NCI-H2227 treated with DMSO at 0.1 percent for 48 hours (cell line): ENCODE measurements around the gene ANKRD16.
A peak's percentile ranks its signal among the peaks of the same experiment; 100 is the strongest.
"Not testable (repeated sequence)": the region's sequence is repeated elsewhere in the genome, so short reads cannot be mapped to it uniquely, and the experiment has no call there.

Experiments
- DNase-seq: peaks from one replicate; lab custom pipeline; 2025; lab: John Stamatoyannopoulos, UW

ANKRD16 gene

DNA sequence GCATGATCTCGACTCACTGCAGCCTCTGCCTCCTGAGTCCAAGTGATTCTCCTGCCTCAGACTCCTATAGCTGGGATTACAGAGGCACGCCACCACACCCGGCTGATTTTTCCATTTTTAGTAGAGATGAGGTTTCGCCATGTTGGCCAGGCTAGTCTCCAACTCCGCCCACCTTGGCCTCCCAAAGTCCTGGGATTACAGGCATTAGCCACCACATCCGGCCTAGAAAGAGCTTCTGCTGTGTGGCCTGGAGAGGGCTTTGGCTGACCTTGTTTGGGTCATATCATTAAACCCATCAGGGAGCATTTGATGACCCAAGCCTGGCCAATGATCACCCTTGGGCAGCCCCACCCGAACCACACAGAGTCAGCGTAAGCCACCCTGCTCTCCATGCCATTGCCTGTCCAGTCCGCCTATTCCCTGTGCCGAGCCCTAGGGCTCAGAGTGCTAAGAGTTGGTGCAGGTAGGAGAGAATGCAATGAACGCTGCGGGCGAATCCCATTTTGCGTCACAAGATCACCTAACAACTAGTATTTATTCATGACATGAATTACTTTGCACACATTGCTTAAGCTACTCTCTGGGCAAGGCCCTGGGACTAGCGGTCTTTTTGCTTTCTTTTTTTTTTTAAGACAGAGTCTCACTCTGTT, 54.1 kb downstream of the ANKRD16 start:
- DNase-seq, result no peak

DNA sequence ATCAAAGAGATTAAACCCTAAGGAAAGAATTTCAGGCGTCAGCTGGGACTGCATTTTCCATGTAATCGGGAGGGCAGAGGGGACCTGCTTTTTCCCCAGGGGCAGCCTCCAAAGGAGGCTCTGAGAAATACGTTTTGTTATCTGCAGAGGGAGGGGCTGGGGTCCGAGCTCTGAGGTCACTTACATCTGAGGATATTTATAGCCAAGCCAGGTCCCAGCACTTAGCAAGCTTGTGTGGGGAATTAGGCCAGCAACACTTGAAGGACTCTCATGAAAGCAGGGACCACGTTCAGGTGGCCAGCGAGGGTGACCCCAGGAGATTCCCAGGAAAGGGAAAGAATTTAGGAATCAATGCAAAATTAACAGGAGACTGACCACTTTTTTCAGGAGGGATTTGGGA, 55.9 kb downstream of the ANKRD16 start:
- no peak for DNase-seq

- DNase-seq, result no peak
Observed at GRCh38 chr10:5832946-5833345, 56.7 kb downstream of the ANKRD16 start.

DNA sequence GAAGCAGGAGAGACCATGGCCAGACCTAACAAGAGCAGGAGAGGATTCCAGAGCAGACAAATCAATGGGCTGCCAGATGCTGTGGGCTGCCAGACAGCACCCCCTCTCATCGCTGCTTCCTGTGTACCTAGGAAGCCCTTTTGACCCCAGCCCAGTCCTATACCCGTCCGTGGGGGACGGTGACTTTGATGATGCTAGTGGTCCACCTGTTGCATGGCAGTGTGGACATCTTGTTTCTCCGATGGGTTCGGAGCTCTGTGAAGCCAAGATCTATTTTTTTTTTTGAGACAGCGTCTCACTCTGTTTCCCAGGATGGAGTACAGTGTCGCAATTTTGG, 58.3 kb downstream of the ANKRD16 start:
- no peak for DNase-seq

- no peak for DNase-seq
Observed at GRCh38 chr10:5830629-5831445, 58.9 kb downstream of the ANKRD16 start.

DNA sequence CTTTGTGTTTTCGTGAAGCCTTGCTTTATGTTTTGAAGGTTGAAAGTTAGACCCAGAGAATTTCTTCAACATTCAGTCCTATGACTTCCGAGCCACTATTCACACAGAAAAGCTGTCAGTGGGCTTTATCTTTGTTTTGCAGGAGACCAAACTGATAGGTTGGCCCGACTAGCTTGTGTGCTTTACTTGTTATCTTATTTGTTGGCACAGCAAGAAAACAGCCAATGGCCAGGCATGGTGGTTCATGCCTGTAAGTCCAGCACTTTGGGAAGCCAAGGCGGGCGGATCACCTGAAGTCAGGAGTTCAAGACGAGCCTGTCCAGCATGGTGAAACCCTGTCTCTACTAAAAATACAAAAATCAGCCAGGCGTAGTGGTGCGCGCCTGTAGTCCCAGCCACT, 60.4 kb downstream of the ANKRD16 start:
- DNase-seq, result no peak

GRCh38 chr10:5828725-5829124, 61.0 kb downstream of the ANKRD16 start:
- no peak for DNase-seq

DNA sequence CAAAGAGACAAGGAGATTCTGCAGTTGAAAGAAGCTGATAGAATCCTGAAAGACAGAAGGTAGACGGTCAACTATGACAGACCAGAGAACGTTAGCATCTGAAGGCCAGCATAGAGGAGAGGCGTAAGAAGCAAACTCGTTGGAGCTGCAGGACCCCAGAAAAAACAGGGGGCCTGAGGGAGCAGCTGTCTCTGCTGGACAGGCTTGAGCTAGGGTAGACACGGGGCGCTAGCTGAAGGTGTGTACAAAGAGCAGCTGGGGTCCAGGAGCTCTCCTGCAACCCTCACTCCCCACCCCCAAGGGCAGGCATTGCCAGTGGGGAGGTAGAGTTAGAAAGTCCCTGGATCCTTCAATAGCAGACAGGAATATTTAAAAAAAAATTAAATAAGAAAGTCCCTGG, 61.9 kb downstream of the ANKRD16 start:
- DNase-seq, result no peak

DNA sequence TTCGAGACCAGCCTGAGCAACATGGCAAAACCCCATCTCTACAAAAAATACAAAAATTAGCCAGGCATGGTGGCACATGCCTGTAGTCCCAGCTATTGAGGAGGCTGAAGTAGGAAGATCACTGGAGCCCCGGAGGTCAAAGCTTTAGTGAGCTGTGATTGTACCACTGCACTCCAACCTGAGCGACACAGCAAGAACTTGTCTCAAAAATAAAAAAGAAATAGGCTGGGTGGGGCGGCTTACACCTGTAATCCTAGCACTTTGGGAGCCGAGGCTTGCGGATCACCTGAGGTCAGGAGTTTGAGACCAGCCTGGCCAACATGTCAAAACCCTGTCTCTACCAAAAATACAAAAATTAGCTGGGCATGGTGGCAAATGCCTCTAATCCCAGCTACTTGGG, 63.2 kb downstream of the ANKRD16 start:
- DNase-seq, result not testable (repeated sequence)

DNA sequence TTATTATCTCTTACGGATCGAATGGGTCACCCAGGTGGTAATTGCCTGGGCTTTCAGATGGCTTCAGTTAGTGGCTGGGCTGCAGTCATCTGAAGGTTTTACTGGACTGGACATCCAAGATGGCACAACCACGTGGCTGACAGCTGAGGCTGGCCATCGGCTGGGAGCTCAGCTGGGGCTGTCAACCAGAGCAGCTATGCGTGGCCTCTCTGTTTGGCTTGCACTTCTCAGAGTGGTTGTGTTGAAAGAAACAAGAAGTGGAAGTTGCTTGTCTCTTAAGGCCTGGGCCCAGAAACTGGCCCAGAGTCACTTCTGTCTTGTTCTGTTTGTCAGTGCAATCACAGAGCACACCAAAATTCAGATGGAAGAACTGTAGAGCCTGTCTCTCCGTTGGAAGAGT, 70.8 kb downstream of the ANKRD16 start:
- no peak for DNase-seq

DNA sequence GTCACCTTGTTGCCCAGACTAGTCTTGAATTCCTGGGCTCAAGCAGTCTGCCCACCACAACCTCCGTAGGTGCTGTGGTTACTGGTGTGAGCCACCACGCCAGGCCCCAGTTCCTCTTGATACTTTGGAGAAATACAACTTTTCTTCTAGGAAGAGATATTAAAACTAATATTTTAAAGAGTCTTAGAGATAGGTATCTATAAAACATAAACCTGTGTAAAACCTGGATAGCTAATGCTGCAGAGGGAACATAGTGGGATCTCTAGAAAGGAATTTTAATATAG, 71.7 kb downstream of the ANKRD16 start:
- DNase-seq, result no peak

DNA sequence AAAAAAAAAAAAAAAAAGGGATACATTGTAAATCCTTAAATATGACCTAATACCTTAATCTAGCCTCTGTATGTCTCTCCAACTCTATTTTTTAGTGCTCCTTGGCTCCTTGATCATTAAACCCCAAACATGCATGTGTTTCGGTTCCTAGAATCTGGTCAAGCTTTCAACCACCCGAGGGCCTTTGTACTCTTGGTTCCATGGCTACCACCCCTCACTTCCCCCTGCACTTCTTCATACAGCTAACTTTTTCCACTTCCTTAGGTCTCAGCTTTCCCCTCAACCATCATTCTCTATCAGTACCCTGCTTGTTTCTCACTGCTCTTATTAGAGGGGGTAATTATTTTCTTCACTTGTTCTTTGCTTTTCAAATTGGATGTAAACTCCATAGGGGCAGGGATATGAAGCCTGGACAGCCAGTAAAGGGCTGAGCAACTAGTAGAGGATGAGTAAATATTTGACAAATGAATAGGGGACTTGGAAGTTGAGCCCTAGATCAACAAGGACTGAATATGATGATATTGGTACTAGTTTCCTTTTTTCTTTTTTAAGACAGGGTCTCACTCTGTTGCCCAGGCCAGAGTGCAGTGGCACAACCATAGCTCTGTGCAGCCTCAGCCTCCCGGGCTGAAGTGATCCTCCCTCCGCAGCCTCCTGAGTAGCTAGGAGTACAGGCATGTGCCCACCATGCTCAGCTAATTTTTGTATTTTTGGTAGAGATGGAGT, 72.2 kb downstream of the ANKRD16 start:
- no peak for DNase-seq

DNA sequence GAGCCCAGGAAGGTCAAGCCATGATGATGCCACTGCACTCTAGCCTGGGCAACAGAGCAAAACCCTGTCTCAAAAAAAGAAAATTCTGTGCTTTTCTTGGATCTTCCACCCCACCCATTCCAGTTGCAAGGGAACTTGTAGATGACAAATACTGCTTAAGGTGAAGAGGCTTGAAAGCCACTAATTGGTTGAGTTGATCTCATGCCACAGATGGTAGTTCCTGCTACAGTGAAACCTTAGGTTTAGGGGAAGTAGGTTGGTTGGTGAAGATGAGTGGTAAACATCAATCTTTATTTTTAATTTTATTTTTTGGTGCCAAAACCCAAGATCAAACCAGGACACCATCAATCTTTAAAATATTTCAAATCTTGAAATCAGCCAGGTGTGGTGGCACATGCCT, 73.5 kb downstream of the ANKRD16 start:
- DNase-seq, result no peak

- peak; percentile 60 for DNase-seq
Observed at GRCh38 chr10:5814110-5815107, 75.3 kb downstream of the ANKRD16 start.

DNA sequence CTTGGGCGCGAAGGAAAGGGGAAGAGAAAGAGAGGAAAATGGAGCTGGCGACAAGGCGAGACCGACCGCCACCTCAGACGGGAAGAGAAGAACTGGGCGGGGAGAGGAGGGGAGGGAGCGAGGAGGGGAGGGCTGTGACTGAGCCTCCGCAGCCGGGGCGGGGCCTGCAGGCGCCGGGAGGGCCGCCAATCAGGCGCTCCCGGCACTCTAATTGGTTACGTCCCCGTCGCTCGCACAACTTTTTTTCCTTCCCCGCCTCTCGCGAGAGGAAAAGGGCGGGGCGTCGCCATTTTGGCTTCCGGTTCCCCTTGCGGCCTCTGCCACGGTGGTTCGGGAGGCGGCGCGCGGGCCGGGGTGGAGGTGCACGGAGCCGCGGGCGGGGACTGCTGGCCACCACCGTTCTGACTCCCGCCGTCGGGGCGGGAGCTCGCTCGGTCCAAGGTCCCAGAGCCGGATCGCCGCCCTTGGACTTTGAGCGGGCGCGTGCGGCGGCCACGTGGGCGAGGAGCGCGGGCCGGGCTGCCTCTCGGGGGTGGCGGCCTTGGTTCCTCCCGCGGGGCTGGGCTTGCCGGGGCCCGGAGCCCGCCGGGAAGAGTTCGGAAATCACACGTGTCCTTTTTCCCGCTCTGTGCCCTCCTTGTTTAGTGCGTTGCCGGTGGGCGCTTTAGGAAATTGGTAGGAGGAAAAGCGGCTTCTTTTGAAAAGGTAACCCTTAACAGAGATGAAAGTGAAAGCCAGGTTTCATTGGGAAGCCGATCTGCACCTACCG, 76.2 kb downstream of the ANKRD16 start, which contains the start of gene GDI2:
TSS of gene GDI2 (minus strand) at position 94 of the 769 bp plus-strand sequence. CDS start 176 bp downstream, outside the sequence.
- peak; percentile 89 for DNase-seq

DNA sequence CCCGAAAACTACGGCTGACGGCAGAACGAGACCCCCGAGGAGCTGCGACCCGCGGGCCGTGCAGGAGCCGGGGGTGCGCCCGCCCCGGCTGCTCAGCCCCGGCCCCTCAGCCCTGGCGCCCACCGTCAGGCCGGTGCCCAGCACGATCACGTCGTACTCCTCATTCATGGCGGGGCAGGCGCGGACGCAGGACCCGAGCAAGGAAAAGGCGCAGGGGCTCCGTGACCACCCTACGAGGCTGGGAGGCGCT, 76.7 kb downstream of the ANKRD16 start:
- DNase-seq, result no peak

- DNase-seq, result no peak
Observed at GRCh38 chr10:5812283-5813090, 77.2 kb downstream of the ANKRD16 start.
